GM10847 (cell line): ENCODE measurements around the gene C16orf74.

Experiments
- POLR2A ChIP-seq: IDR thresholded peaks from 2 replicates; pipeline ENCODE4 v1.6.1; 2011; ENCODE audit not compliant: insufficient read length; ENCODE audit errors: extremely low read depth

The C16orf74 gene

DNA sequence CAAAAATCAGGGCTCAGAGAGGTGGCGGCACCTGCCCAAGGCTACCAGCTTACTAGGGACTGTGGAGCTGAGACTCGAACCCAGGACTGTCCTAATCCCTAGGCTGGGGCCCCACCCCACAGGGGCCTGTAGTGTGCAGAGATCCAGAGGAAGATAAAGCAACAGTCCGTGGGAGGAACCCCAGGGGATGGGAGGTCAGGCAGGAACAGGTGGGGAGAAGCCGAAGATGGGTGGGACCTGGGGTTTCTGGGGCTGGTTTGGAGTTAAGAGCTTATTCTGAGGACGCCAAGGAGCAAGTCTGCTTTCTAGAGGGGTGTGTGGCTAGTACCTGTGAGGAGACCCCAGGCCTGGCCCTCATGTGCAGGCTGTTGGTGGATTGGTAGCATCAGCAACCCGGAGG, 14.9 kb downstream of the C16orf74 start:
- no peak for TF ChIP-seq POLR2A

- no peak for TF ChIP-seq POLR2A
These were observed 15.7 kb downstream of the C16orf74 start for GRCh38 chr16:85735225-85735635.

DNA sequence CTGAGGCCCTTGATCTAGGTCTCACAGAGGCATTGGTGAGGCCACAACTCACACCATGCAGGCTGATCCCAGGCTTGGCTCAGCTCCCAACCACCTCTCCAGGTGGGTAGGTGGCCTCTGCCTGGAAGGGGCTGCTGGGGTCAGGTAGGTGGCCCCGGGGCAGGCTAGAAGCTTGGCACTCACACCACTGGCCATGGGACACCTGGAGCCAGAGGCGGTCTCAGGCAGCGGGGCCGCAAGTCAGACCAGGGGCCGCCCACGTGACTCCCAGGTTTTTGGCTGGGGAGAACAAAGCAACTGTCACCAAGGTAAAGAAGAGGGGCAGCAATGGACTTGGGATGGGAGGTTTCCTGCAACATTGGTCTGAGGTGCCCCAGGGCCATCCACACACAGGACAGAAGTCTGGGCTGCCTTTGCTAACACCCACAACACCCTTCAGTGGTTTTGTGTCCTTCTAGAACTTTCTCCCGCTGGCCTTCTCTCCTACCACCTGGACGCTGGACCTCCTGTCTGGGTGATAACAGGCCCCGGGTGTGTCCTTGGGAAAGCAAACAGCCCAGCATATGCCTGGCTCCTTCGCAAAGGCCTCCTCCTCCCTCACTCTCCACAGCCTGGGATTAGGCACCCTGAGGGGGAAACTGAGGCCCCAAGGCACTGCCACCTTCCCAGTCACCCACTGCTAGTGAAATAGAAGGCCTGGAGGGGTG, 16.4 kb downstream of the C16orf74 start:
- no peak for TF ChIP-seq POLR2A

GRCh38 chr16:85733839-85734170, 17.1 kb downstream of the C16orf74 start:
- TF ChIP-seq POLR2A = no peak

DNA sequence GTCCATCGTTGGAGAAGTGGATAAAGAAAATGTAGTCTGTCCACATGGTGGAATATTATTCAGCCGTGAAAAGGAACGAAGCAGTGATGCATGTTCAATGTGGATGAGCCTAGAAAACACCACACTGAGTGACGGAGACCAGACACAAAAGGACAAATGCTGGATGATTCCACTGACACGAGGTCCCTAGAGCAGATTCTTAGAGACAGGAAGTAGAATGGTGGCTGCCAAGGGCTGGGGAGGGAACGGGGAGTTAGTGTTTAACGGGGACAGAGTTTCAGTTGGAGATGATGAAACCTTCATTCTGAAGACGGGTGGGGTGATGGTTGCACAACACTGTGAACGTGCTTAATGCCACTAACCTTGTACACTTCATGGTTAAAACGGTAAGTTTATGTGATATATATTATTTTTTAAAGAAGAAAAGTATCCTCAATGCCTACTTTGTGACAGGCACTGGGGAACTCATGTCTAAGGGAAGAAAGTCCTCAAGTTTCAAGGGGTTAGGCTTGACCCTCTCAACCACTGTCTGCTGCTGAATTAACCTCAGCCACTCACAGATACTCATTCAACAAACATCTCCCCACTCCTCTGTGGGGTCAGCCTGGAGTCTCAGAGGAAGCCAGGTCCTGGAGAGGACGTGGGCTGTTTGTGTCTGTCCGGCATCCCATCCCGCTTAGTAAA, 17.6 kb downstream of the C16orf74 start:
- no peak for TF ChIP-seq POLR2A

- TF ChIP-seq POLR2A = no peak
These were observed 19.7 kb downstream of the C16orf74 start for GRCh38 chr16:85731179-85731578.

DNA sequence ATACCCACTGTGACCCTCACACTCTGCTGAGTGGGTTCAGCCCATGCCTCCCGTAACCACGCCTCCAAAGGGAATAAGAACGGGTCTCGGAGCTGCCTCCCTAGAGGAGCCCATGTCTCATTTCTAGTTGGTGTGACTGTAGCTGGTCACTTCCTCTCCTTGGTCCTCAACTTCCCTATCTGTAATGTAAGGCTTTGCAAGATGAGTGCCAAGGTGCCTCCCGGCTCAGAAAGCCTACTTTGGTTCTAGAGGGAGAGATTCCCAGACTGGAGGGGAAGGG, 20.8 kb downstream of the C16orf74 start:
- no peak for TF ChIP-seq POLR2A

GRCh38 chr16:85729452-85730185, 21.3 kb downstream of the C16orf74 start:
- TF ChIP-seq POLR2A = no peak

GRCh38 chr16:85728879-85729278, 22.0 kb downstream of the C16orf74 start:
- TF ChIP-seq POLR2A = no peak

DNA sequence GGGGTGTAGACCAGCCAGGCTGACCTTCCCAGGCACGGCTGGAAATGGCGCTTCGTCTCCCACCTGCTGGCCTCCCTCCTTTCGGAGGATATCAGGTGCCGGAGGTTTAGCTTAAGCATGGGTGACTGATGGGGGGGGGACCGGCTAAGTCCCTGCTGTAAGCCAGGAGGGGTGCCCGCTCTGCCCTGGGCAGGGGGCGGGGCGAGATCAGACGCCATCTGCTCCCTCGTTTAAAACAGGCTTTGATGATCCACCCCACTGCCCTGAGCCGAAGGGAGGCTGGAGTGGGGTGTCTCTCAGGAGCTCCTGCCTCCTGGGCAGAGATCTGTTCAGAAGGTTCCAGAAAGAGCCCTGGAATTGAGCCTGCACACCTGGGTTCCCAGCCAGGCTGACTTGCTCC, 26.0 kb downstream of the C16orf74 start:
- no peak for TF ChIP-seq POLR2A

GRCh38 chr16:85724126-85724879, 26.6 kb downstream of the C16orf74 start:
- no peak for TF ChIP-seq POLR2A

GRCh38 chr16:85722128-85722893, 28.6 kb downstream of the C16orf74 start:
- no peak for TF ChIP-seq POLR2A

GRCh38 chr16:85720302-85720637, 30.6 kb downstream of the C16orf74 start:
- TF ChIP-seq POLR2A = no peak

- no peak for TF ChIP-seq POLR2A
These were observed 31.1 kb downstream of the C16orf74 start for GRCh38 chr16:85719605-85720301.

DNA sequence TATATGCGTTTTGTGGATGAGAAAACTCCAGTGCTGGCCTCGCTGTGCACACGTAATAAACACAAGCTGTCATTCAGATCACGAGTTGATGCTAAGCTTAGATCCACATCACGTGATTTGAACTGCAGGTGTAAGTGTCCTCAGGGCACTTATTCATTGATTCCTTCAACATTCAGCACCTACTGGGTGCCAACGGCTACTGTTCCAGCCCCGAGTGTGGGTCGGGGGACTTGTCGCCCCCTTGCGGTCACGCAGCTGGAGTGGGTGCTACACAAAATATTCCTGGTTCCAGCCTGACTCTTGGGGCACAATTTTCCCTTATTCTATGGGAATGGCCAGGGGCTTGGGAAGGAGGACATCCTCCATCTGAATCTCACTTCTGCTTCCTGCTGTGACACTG, 32.2 kb downstream of the C16orf74 start:
- TF ChIP-seq POLR2A = no peak
